ENCODE results near the gene SS18.

Gene SS18

GRCh38 chr18:26014462-26014861 is 76.0 kb downstream of the SS18 start:
- TF ChIP-seq, protein P1, sequence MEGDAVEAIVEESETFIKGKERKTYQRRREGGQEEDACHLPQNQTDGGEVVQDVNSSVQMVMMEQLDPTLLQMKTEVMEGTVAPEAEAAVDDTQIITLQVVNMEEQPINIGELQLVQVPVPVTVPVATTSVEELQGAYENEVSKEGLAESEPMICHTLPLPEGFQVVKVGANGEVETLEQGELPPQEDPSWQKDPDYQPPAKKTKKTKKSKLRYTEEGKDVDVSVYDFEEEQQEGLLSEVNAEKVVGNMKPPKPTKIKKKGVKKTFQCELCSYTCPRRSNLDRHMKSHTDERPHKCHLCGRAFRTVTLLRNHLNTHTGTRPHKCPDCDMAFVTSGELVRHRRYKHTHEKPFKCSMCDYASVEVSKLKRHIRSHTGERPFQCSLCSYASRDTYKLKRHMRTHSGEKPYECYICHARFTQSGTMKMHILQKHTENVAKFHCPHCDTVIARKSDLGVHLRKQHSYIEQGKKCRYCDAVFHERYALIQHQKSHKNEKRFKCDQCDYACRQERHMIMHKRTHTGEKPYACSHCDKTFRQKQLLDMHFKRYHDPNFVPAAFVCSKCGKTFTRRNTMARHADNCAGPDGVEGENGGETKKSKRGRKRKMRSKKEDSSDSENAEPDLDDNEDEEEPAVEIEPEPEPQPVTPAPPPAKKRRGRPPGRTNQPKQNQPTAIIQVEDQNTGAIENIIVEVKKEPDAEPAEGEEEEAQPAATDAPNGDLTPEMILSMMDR (IDR thresholded peaks at IDR 0.05; ENCODE audit: extremely low read depth, insufficient read depth, missing control alignments) = no peak
- no peak for DNase-seq (ENCODE audit: low spot score)
- in situ Hi-C loops (cut with MboI; ENCODE audit: low pct_unique_long_range_greater_than_20kb, low sequenced_read_pairs, unreplicated experiment) = no loop called here

DNA sequence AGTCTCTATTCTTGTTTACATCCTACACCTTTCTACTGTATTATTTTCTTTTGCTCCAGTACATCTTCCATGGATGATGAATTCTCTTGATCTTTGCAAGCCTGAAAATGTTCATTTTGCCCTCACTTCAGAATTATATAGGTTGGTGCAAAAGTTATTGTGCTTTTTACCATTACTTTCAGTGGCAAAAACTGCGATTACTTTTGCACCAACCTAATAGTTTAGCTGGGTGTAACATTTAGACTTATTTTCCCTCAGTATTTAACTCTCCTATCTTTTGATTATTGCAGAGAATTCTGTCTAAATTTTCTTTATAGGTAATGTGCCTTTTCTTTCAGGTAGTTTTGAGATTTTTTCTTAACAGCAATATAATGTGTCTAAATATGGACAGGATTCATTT is 81.8 kb downstream of the SS18 start:
- TF ChIP-seq, protein P1 (IDR thresholded peaks at IDR 0.05; ENCODE audit: extremely low read depth, insufficient read depth, missing control alignments) = no peak
- in situ Hi-C loops (cut with MboI; ENCODE audit: low pct_unique_long_range_greater_than_20kb, low sequenced_read_pairs, unreplicated experiment) = no loop called here
- no peak for DNase-seq (ENCODE audit: low spot score)

DNA sequence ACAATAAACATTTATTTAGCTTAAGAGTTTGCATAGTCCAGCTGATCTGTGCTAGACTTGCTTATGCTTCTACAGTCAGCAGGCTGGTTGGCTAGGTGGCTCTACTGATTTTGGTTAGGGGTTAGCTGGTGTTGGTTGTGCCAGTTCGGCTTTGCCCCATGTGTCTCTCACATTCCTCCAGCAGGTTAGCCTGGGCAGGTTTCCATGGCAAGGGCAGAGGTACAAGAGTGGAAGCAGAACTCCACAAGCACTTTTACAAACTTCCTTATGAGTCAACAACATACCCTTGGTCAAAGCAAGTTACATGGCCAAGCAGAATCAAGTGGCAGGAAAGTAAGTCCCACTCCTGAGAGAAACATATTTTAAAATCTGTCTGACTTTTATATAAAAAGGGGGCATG is 82.3 kb downstream of the SS18 start:
- no peak for DNase-seq (ENCODE audit: low spot score)
- TF ChIP-seq, protein P1 (IDR thresholded peaks at IDR 0.05; ENCODE audit: extremely low read depth, insufficient read depth, missing control alignments) = no peak
- in situ Hi-C loops (cut with MboI; ENCODE audit: low pct_unique_long_range_greater_than_20kb, low sequenced_read_pairs, unreplicated experiment) = no loop called here

GRCh38 chr18:26005950-26006349 is 84.5 kb downstream of the SS18 start:
- in situ Hi-C loops (cut with MboI; ENCODE audit: low pct_unique_long_range_greater_than_20kb, low sequenced_read_pairs, unreplicated experiment) = no loop called here
- TF ChIP-seq, protein P1 (IDR thresholded peaks at IDR 0.05; ENCODE audit: extremely low read depth, insufficient read depth, missing control alignments) = no peak
- no peak for DNase-seq (ENCODE audit: low spot score)

- in situ Hi-C loops (cut with MboI; ENCODE audit: low pct_unique_long_range_greater_than_20kb, low sequenced_read_pairs, unreplicated experiment) = no loop called here
- TF ChIP-seq, protein P1 (IDR thresholded peaks at IDR 0.05; ENCODE audit: extremely low read depth, insufficient read depth, missing control alignments) = no peak
- no peak for DNase-seq (ENCODE audit: low spot score)
Measured at GRCh38 chr18:26004832-26005231, 85.6 kb downstream of the SS18 start.

- in situ Hi-C loops (cut with MboI; ENCODE audit: low pct_unique_long_range_greater_than_20kb, low sequenced_read_pairs, unreplicated experiment) = no loop called here
- DNase-seq (ENCODE audit: low spot score) = no peak
- TF ChIP-seq, protein P1 (IDR thresholded peaks at IDR 0.05; ENCODE audit: extremely low read depth, insufficient read depth, missing control alignments) = no peak
Measured at GRCh38 chr18:26003817-26004216, 86.6 kb downstream of the SS18 start.

GRCh38 chr18:26003356-26003755 is 87.1 kb downstream of the SS18 start:
- in situ Hi-C loops (cut with MboI; ENCODE audit: low pct_unique_long_range_greater_than_20kb, low sequenced_read_pairs, unreplicated experiment) = no loop called here
- TF ChIP-seq, protein P1 (IDR thresholded peaks at IDR 0.05; ENCODE audit: extremely low read depth, insufficient read depth, missing control alignments) = no peak
- no peak for DNase-seq (ENCODE audit: low spot score)
